ENCODE results near the gene DEDD. TPM values are rescaled to one million over a fixed set of nuclear protein-coding genes. Genes with fewer than 3 reads are reported as not detected.

Gene DEDD, protein sequence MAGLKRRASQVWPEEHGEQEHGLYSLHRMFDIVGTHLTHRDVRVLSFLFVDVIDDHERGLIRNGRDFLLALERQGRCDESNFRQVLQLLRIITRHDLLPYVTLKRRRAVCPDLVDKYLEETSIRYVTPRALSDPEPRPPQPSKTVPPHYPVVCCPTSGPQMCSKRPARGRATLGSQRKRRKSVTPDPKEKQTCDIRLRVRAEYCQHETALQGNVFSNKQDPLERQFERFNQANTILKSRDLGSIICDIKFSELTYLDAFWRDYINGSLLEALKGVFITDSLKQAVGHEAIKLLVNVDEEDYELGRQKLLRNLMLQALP
- 19.7 TPM for polyA plus RNA-seq (2012; ENCODE audit: low read depth, missing spikeins)

DNA sequence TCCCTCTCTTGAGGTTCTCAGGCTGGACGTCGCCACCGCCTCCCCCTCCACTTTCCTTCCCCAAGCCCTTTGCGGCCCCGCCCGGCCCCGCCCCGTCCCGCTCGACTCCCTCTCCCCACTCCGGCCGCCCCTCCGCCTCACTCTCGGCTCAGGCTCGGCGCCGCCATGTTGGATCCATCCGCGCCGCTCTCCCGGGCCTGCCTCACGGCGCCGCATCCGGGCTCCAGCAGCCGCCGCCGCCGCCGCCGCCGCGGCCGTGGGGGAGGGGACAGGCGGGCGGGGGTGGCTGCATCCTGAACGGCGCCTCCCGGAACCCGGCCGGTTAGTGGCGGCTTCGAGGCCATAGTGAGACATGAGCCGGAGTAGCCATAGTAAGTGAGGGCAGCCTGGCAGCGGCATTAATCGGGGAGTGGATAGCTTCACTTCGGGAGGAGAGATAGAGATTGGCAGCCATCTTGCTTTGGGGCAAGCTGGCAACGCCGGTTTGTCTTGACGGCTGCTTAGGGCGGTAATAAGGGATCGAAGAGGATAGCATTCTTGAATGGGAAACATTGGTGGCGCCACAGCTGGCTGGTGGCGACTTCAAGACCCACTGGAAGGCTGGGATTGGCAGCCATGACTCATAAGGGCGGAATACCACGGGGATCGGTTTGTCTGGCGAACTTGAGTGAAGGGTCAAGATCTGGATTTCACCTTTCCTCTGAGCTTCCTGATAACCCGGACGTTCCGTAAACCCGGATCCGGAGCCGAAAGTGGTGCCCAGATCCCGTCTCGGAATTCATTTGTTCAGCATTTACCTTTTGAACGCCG, at the start of gene DEDD:
Gene DEDD, minus strand, starts transcription at position 258 of the 810 bp plus-strand sequence. CDS start 8,205 bp downstream, outside the sequence.
- TF ChIP-seq POLR2A (IDR thresholded peaks at IDR 0.05; ENCODE audit: low read depth, low read length): no peak
- TF ChIP-seq TAF1 (IDR thresholded peaks at IDR 0.05; ENCODE audit: low read depth, low read length): 0 out of 2 replicates have a peak, but pooled peaks have one; percentile 11
- no peak for TF ChIP-seq PAX5 (IDR thresholded peaks at IDR 0.05; ENCODE audit: insufficient read depth, low read length, severe bottlenecking)
- TF ChIP-seq SPI1 (IDR thresholded peaks at IDR 0.05; ENCODE audit: low read depth, low read length): no peak
- TF ChIP-seq POU2F2 (IDR thresholded peaks at IDR 0.05; ENCODE audit: low read depth, low read length): no peak
- TF ChIP-seq POLR2AphosphoS5 (IDR thresholded peaks at IDR 0.05; ENCODE audit: low read depth, low read length): no peak
- DNase-seq (ENCODE audit: insufficient read length, low spot score): peak; percentile 89
- peak; percentile 85 for FAIRE-seq

DNA sequence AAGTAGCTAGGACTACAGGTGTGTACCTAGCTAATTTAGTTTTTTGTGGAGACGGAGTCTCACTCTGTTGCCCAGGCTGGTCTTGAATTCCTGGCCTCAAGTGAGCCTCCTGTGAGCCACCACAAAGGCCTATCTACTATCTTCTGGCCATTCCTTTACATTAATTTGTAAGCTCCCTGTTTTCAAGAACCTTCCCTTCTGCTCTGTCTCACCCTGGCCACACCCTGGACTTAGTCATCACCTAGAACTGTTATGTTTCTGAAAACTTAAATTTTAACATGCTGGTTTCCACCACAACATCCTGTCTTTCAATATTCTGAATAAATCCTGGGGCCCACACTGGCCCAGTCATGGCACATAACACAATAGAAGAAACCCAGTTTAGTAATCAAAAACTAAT, 49.7 kb upstream of the DEDD start:
- DNase-seq (ENCODE audit: insufficient read length, low spot score) (no peak), FAIRE-seq (peak; percentile 20)
- TF ChIP-seq TAF1 (IDR thresholded peaks at IDR 0.05; ENCODE audit: low read depth, low read length): no peak
- no peak for TF ChIP-seq SPI1 (IDR thresholded peaks at IDR 0.05; ENCODE audit: low read depth, low read length)
- TF ChIP-seq POLR2A (IDR thresholded peaks at IDR 0.05; ENCODE audit: low read depth, low read length): no peak
- no peak for TF ChIP-seq PAX5 (IDR thresholded peaks at IDR 0.05; ENCODE audit: insufficient read depth, low read length, severe bottlenecking)
- no peak for TF ChIP-seq POLR2AphosphoS5 (IDR thresholded peaks at IDR 0.05; ENCODE audit: low read depth, low read length)
- no peak for TF ChIP-seq POU2F2 (IDR thresholded peaks at IDR 0.05; ENCODE audit: low read depth, low read length)

DNA sequence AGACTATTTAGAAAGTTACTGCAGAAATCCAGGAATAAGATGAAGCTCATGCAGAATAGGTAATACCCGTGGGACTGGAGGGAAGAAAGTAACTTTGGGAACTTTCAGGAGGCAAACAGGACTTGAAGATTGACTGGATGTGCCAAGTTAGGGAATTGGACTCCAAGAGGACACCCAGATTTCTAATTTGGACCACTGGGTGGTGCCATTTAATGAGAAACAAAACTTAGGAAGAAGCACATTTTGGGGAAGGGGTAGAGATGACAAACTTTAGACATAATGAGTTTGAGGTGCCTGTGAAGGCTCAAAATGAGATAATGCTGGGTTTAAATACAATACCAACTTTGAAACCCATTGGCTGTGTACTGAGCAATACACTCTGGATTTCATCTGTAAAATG, 48.2 kb upstream of the DEDD start:
- TF ChIP-seq PAX5 (IDR thresholded peaks at IDR 0.05; ENCODE audit: insufficient read depth, low read length, severe bottlenecking) (no peak), POU2F2 (IDR thresholded peaks at IDR 0.05; ENCODE audit: low read depth, low read length) (no peak), POLR2AphosphoS5 (IDR thresholded peaks at IDR 0.05; ENCODE audit: low read depth, low read length) (no peak), POLR2A (IDR thresholded peaks at IDR 0.05; ENCODE audit: low read depth, low read length) (no peak), TAF1 (IDR thresholded peaks at IDR 0.05; ENCODE audit: low read depth, low read length) (no peak), SPI1 (IDR thresholded peaks at IDR 0.05; ENCODE audit: low read depth, low read length) (no peak)
- FAIRE-seq (no peak), DNase-seq (ENCODE audit: insufficient read length, low spot score) (no peak)

DNA sequence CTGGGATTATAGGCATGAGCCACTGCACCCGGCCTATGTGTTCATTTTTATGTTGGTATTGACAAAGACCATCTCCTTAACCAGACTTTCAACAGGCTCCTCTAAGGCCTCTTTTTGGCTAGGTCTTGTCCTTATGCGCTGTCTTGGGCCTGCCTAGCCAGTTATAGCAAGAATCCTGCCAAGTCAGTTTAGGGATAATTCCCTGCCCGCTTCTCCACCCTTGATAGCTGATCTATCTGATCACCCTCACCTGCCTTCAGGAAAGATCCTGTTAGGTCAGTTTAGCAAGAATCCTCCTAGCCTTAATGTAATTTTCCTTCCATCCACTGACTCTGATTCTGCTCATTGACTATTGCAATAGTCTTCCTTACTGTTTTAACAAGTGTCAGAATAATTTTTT, 47.2 kb upstream of the DEDD start:
- DNase-seq (ENCODE audit: insufficient read length, low spot score): no peak

DNA sequence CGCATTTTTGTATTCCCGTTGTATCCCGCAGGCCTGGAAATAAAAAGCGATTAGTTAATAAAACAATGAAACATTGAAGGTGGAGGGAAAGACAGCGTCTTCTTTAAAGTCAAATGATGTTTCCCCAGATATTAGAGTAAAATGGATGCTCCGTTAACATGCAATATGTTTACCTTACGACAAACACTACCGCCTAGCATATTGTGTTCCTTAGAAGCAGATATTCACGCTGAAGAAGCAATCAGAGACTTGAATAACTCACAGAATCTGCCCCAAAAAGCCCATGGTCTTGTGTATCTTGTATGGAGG, 45.4 kb upstream of the DEDD start:
- FAIRE-seq (no peak), DNase-seq (ENCODE audit: insufficient read length, low spot score) (no peak)
- no peak for TF ChIP-seq POU2F2 (IDR thresholded peaks at IDR 0.05; ENCODE audit: low read depth, low read length)
- TF ChIP-seq PAX5 (IDR thresholded peaks at IDR 0.05; ENCODE audit: insufficient read depth, low read length, severe bottlenecking): no peak
- TF ChIP-seq POLR2A (IDR thresholded peaks at IDR 0.05; ENCODE audit: low read depth, low read length): no peak
- TF ChIP-seq POLR2AphosphoS5 (IDR thresholded peaks at IDR 0.05; ENCODE audit: low read depth, low read length): no peak
- no peak for TF ChIP-seq SPI1 (IDR thresholded peaks at IDR 0.05; ENCODE audit: low read depth, low read length)

More for the DNA sequence above, 47.2 kb upstream of the DEDD start:
- TF ChIP-seq POLR2A (IDR thresholded peaks at IDR 0.05; ENCODE audit: low read depth, low read length) (no peak), TAF1 (IDR thresholded peaks at IDR 0.05; ENCODE audit: low read depth, low read length) (no peak), PAX5 (IDR thresholded peaks at IDR 0.05; ENCODE audit: insufficient read depth, low read length, severe bottlenecking) (no peak), POLR2AphosphoS5 (IDR thresholded peaks at IDR 0.05; ENCODE audit: low read depth, low read length) (no peak)
- FAIRE-seq: no peak

DNA sequence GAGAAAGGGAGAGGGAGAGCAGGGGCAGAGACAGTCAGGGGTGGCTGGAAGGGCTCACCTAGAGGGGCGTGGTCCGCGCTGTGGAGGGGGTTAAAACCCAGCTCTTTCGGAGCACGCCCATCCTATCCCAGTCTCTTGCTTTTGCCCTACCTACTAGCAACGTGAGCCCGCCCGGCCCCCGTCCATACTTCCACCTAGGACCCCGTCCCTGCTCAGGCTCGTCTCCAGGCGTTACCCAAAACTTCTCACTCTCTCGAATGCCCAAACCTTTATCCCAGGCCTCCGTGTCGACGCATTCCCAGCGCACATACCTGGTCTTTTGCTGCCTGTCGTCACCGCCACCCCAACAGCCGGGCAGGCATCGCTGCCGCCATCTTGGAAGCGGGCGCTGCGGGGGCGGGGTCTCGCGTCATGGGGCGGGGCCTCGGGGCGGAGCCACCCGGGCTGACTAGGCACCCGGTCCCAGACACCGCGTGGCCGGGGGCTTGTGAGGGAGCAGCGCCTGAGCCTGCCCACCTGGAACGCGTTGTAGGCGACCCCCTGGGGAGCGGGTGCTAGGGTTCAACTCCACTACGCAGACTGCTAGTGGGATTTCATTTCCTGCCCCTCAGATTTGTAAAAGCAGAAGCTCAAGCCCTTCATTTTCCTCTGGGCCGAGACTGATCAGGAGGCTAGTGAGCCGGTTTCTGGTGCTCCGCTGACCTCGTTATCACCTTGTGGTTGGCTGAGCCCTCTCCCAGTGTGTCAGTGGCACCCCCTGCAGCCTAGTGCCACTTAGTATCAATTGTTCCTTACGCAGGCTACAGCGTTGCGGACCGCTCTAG, 44.9 kb upstream of the DEDD start, which contains the start of gene B4GALT3:
Gene B4GALT3, minus strand, starts transcription at position 396 of the 824 bp plus-strand sequence. CDS start 1,447 bp downstream, outside the sequence.
- TF ChIP-seq SPI1 (IDR thresholded peaks at IDR 0.05; ENCODE audit: low read depth, low read length) (no peak), POLR2A (IDR thresholded peaks at IDR 0.05; ENCODE audit: low read depth, low read length) (peak; percentile 91), POLR2AphosphoS5 (IDR thresholded peaks at IDR 0.05; ENCODE audit: low read depth, low read length) (peak; percentile 91), TAF1 (IDR thresholded peaks at IDR 0.05; ENCODE audit: low read depth, low read length) (peak; percentile 89), PAX5 (IDR thresholded peaks at IDR 0.05; ENCODE audit: insufficient read depth, low read length, severe bottlenecking) (no peak), POU2F2 (IDR thresholded peaks at IDR 0.05; ENCODE audit: low read depth, low read length) (peak; percentile 63; the same call in 1 of the 2 replicates)
- DNase-seq (ENCODE audit: insufficient read length, low spot score): peak; percentile 94
- peak; percentile 81 for FAIRE-seq

DNA sequence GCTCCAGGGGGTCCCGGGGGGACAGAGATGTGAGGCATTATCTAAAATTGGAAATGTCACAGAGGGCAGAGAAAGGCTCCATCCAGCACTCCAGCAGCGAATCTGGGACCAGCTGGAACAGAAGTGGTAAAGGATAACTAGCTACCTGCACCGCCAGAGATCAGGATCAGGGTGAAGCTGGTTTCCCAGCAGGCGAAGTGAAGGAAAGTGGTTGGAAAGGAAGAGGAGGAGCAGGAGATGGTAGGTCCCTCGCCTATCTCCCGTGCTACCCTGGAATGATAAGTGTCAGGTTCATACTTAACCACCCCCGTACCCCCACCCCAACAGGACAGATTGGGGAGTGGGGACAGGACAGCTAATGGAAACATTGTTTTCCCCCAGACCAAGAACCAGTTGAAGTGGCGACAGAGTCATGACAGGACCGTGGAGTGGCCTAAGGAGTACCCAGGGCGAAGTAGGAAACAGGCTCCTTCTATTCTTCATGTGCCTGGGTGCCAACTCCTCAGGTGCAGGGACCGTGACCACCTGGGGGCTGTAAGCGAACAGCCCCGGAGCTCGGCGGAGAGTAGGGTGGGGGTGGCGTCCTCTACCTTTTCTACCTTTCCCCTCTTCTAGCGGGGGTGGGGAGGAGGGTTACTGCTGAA, 44.1 kb upstream of the DEDD start:
- FAIRE-seq: no peak
- TF ChIP-seq SPI1 (IDR thresholded peaks at IDR 0.05; ENCODE audit: low read depth, low read length): no peak
- peak; percentile 94 for TF ChIP-seq PAX5 (IDR thresholded peaks at IDR 0.05; ENCODE audit: insufficient read depth, low read length, severe bottlenecking)
- no peak for DNase-seq (ENCODE audit: insufficient read length, low spot score)

DNA sequence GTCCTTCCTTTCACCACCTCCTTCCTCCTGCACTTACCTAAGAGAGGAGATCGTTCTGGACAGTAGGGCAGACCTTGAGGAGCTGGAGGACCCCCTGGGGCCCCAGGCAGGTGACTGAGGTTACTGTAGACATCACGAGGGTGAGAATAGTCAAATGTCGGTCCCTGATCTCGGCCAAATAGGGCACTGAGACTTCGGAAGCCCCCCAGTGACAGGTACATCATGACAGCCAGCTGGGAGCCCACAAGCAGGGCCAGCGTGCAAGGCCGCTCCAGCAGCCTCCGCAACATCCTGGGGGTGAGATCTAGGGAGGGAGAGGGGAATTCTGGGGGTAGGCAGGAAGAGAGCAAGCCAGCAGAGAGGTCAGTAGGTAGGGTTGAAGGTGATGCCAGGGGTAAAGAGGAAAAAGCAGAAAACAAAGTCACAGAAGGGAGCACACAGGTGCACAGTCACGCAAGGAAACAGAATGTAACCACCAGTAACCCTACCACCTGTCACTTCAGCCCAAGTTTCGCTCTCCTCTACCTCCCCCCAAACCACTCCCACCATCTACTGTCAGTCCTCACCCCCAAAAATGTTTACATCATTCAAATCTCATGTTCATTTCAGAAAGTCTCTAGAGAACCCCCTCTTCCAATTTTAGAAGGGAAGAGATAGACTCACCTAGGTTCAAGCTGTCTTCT, 43.4 kb upstream of the DEDD start:
- DNase-seq (ENCODE audit: insufficient read length, low spot score) (peak; percentile 57), FAIRE-seq (no peak)
- TF ChIP-seq POLR2AphosphoS5 (IDR thresholded peaks at IDR 0.05; ENCODE audit: low read depth, low read length) (no peak), PAX5 (IDR thresholded peaks at IDR 0.05; ENCODE audit: insufficient read depth, low read length, severe bottlenecking) (no peak), POLR2A (IDR thresholded peaks at IDR 0.05; ENCODE audit: low read depth, low read length) (no peak), SPI1 (IDR thresholded peaks at IDR 0.05; ENCODE audit: low read depth, low read length) (no peak), POU2F2 (IDR thresholded peaks at IDR 0.05; ENCODE audit: low read depth, low read length) (no peak), TAF1 (IDR thresholded peaks at IDR 0.05; ENCODE audit: low read depth, low read length) (no peak)

All from GM12891 (cell line).